ENCODE results near the gene GFY. TPM values are rescaled to one million over a fixed set of nuclear protein-coding genes. Genes with fewer than 3 reads are reported as not detected.
A peak's percentile ranks its signal among the peaks of the same experiment; 100 is the strongest.

GFY gene
- total and polyA plus RNA-seq, 9 of the 15 experiments (the other 6 are each of a cell fraction or from before 2014, with no cell fraction given) = 0.06 to 0.40 (median 0.19) TPM; not detected in 3

GRCh38 chr19:49421039-49421877 is 3.9 kb upstream of the GFY start (continued):
- TF ChIP-seq SIX5 (IDR thresholded peaks at IDR 0.05; ENCODE audit: borderline replicate concordance in 1 of 2, insufficient read depth in 1 of 2, low read depth in 1 of 2, low read length in 2 of 2) = no peak
- TF ChIP-seq NRF1 (conservative IDR thresholded peaks at IDR 0.05 in 1 of 2, IDR thresholded peaks at IDR 0.05 in 1 of 2) = peak; percentile 80 to 83
- TF ChIP-seq, protein P1, sequence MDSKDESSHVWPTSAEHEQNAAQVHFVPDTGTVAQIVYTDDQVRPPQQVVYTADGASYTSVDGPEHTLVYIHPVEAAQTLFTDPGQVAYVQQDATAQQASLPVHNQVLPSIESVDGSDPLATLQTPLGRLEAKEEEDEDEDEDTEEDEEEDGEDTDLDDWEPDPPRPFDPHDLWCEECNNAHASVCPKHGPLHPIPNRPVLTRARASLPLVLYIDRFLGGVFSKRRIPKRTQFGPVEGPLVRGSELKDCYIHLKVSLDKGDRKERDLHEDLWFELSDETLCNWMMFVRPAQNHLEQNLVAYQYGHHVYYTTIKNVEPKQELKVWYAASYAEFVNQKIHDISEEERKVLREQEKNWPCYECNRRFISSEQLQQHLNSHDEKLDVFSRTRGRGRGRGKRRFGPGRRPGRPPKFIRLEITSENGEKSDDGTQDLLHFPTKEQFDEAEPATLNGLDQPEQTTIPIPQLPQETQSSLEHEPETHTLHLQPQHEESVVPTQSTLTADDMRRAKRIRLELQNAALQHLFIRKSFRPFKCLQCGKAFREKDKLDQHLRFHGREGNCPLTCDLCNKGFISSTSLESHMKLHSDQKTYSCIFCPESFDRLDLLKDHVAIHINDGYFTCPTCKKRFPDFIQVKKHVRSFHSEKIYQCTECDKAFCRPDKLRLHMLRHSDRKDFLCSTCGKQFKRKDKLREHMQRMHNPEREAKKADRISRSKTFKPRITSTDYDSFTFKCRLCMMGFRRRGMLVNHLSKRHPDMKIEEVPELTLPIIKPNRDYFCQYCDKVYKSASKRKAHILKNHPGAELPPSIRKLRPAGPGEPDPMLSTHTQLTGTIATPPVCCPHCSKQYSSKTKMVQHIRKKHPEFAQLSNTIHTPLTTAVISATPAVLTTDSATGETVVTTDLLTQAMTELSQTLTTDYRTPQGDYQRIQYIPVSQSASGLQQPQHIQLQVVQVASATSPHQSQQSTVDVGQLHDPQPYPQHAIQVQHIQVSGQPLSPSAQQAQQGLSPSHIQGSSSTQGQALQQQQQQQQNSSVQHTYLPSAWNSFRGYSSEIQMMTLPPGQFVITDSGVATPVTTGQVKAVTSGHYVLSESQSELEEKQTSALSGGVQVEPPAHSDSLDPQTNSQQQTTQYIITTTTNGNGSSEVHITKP (IDR thresholded peaks at IDR 0.05; ENCODE audit: partially characterized antibody) = peak; percentile 56
- TF ChIP-seq SMAD1 (IDR thresholded peaks at IDR 0.05; ENCODE audit: low read depth, low read length, partially characterized antibody) = no peak
- TF ChIP-seq, protein P2, sequence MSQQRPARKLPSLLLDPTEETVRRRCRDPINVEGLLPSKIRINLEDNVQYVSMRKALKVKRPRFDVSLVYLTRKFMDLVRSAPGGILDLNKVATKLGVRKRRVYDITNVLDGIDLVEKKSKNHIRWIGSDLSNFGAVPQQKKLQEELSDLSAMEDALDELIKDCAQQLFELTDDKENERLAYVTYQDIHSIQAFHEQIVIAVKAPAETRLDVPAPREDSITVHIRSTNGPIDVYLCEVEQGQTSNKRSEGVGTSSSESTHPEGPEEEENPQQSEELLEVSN (IDR thresholded peaks at IDR 0.05; ENCODE audit: borderline replicate concordance in 1 of 2, extremely low read depth in 1 of 2, insufficient read depth in 1 of 2, insufficient read length in 1 of 2, low read depth in 1 of 2, low read length in 1 of 2, poor library complexity in 1 of 2, severe bottlenecking in 1 of 2) = peak; percentile 87 to 93
- peak; percentile 34 for TF ChIP-seq NFYB (IDR thresholded peaks at IDR 0.05; ENCODE audit: extremely low read depth, insufficient read length)
- no peak for TF ChIP-seq RBM25 (IDR thresholded peaks at IDR 0.05; ENCODE audit: low read depth, low read length, severe bottlenecking)
- TF ChIP-seq L3MBTL2 (IDR thresholded peaks at IDR 0.05) = peak; percentile 87
- TF ChIP-seq, protein P3, sequence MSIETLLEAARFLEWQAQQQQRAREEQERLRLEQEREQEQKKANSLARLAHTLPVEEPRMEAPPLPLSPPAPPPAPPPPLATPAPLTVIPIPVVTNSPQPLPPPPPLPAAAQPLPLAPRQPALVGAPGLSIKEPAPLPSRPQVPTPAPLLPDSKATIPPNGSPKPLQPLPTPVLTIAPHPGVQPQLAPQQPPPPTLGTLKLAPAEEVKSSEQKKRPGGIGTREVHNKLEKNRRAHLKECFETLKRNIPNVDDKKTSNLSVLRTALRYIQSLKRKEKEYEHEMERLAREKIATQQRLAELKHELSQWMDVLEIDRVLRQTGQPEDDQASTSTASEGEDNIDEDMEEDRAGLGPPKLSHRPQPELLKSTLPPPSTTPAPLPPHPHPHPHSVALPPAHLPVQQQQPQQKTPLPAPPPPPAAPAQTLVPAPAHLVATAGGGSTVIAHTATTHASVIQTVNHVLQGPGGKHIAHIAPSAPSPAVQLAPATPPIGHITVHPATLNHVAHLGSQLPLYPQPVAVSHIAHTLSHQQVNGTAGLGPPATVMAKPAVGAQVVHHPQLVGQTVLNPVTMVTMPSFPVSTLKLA (conservative IDR thresholded peaks at IDR 0.05) = 0 out of 4 replicates have a peak, but pooled peaks of 1 of the 2 experiments have one; percentile 31
- no peak for TF ChIP-seq KDM2B (CRISPR knock-in tag; IDR thresholded peaks at IDR 0.05)
- no peak for TF ChIP-seq ZNF507 (tag; conservative IDR thresholded peaks at IDR 0.05)
- TF ChIP-seq TCF3 (CRISPR knock-in tag; IDR thresholded peaks at IDR 0.05) = no peak
- no peak for TF ChIP-seq SETDB1 (IDR thresholded peaks at IDR 0.05; ENCODE audit: low read length)
- TF ChIP-seq NR1H2 (CRISPR knock-in tag; IDR thresholded peaks at IDR 0.05) = 0 out of 2 replicates have a peak, but pooled peaks have one; percentile 49
- TF ChIP-seq BHLHE40 (IDR thresholded peaks at IDR 0.05; ENCODE audit: low read length) = 0 out of 2 replicates have a peak, but pooled peaks have one; percentile 17
- TF ChIP-seq SRF (CRISPR knock-in tag; IDR thresholded peaks at IDR 0.05) = 0 out of 4 replicates have a peak, but pooled peaks of 1 of the 2 experiments have one; percentile 22
- no peak for TF ChIP-seq ZNF263 (CRISPR knock-in tag; IDR thresholded peaks at IDR 0.05; ENCODE audit: borderline replicate concordance)
